Adrenal gland (tissue), 5 donors: ENCODE results near the gene DDX52.

Experiments
- POLR2A ChIP-seq, 2 donors: fragments of 450-650 bp; IDR thresholded peaks; one replicate each; pipeline ENCODE4 v1.6.1; 2017; ENCODE audit warnings: antibody characterized with exemption in 2 of 2, mild to moderate bottlenecking in 2 of 2, moderate library complexity in 1 of 2
- TF ChIP-seq, protein P1 (sequence below), 6 experiments: fragments of 450-650 bp in 4 of 6; fragments of 200-600 bp in 2 of 6; sonication (generic) in 1 of 6; IDR thresholded peaks; 1 replicate in 5 of 6; 2 replicates in 1 of 6; pipeline versions ENCODE4 v1.5.1 to v1.8.0; 2016 to 2021; ENCODE audit warnings: antibody characterized with exemption in 6 of 6, mild to moderate bottlenecking in 2 of 6, moderate library complexity in 1 of 6
- donor health status: DM: no; HTN: no; CAD: no.

DNA sequence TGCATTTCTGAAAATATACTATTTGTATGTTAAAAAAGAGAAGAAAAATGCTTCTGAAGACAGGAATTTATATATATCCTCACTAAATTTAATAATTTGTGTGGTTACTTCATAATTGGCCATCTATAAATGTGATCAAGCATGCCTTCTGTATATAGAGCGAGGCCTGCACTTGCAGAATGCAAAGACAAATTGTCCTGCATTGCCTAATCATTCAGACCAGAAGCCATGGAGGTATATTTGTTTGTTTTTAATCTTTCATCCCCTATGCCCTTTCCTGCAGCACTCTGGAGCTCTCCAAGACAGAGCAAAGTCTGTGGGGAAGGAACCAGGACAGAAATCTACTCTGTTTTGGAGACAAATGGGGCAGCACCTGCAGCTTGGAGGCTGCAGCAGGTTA lies 23.8 kb upstream of the DDX52 start:
- TF ChIP-seq POLR2A (IDR thresholded peaks at IDR 0.05): no peak
- TF ChIP-seq, protein P1, sequence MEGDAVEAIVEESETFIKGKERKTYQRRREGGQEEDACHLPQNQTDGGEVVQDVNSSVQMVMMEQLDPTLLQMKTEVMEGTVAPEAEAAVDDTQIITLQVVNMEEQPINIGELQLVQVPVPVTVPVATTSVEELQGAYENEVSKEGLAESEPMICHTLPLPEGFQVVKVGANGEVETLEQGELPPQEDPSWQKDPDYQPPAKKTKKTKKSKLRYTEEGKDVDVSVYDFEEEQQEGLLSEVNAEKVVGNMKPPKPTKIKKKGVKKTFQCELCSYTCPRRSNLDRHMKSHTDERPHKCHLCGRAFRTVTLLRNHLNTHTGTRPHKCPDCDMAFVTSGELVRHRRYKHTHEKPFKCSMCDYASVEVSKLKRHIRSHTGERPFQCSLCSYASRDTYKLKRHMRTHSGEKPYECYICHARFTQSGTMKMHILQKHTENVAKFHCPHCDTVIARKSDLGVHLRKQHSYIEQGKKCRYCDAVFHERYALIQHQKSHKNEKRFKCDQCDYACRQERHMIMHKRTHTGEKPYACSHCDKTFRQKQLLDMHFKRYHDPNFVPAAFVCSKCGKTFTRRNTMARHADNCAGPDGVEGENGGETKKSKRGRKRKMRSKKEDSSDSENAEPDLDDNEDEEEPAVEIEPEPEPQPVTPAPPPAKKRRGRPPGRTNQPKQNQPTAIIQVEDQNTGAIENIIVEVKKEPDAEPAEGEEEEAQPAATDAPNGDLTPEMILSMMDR (IDR thresholded peaks at IDR 0.05): no peak
